GM12878 (cell line): ENCODE measurements around the gene IRF1. TPM values are rescaled to one million over a fixed set of nuclear protein-coding genes. Genes with fewer than 3 reads are reported as not detected.

Experiments
- HCFC1 ChIP-seq: fragments of 150-350 bp; IDR thresholded peaks from 2 replicates; pipeline ENCODE4 v1.6.1; 2014; ENCODE audit warnings: low read length
- ZSCAN29 ChIP-seq: fragments of 450-650 bp; IDR thresholded peaks from 2 replicates; pipeline ENCODE4 v1.6.1; 2017; ENCODE audit warnings: mild to moderate bottlenecking, moderate library complexity
- ZZZ3 ChIP-seq: IDR thresholded peaks from 2 replicates; pipeline ENCODE4 v1.6.1; 2011; ENCODE audit warnings: low read depth; ENCODE audit not compliant: control insufficient read depth, insufficient read length
- polyA plus RNA-seq, 11 experiments: library from polyadenylated mRNA; depleted of rRNA in 4 of 11; unstranded in 6 of 11; stranded (reverse) in 5 of 11; fragments of >200 nt; fragmentation: Nextera tagmentation in 4 of 11; fragmentation: Illumina TruSeq in 1 of 11; extraction: Ambion mirVana in 4 of 11; extraction: Trizol in 1 of 11; gene quantifications; 1 replicate in 1 of 11; 2 replicates in 10 of 11; pipeline versions ENCODE4 v1.2.1 to v1.2.3, GENCODE V29; 2011 to 2016; ENCODE audit warnings: inconsistent platforms in 2 of 11, missing spikeins in 2 of 11, low read depth in 1 of 11
- total RNA-seq, 4 experiments: library from RNA; depleted of rRNA in 3 of 4; stranded (reverse); fragments of >200 nt in 3 of 4; fragmentation: Illumina TruSeq in 1 of 4; extraction: Trizol in 1 of 4; gene quantifications; 2 replicates each; pipeline versions ENCODE4 v1.2.1 to v1.2.3, GENCODE V29; 2013 to 2021
- TF ChIP-seq, protein P1 (sequence below): fragments of 450-650 bp; IDR thresholded peaks from 2 replicates; pipeline ENCODE4 v1.6.1; 2016; ENCODE audit warnings: mild to moderate bottlenecking
- TF ChIP-seq, protein P2 (sequence below): fragments of 150-350 bp; IDR thresholded peaks from 2 replicates; pipeline ENCODE4 v1.6.1; 2016; ENCODE audit warnings: low read depth, low read length
- TF ChIP-seq, protein P3 (sequence below): fragments of 450-650 bp; IDR thresholded peaks from 2 replicates; pipeline ENCODE4 v1.6.1; 2017; ENCODE audit warnings: mild to moderate bottlenecking, moderate library complexity

IRF1 gene
- total and polyA plus RNA-seq, 10 of the 15 experiments (the other 5 are each of a cell fraction or from before 2014, with no cell fraction given), result 6.9 to 68.0 (median 49.6) TPM

GRCh38 chr5:132465059-132465707 is 25.4 kb downstream of the IRF1 start (continued):
- TF ChIP-seq, protein P1, sequence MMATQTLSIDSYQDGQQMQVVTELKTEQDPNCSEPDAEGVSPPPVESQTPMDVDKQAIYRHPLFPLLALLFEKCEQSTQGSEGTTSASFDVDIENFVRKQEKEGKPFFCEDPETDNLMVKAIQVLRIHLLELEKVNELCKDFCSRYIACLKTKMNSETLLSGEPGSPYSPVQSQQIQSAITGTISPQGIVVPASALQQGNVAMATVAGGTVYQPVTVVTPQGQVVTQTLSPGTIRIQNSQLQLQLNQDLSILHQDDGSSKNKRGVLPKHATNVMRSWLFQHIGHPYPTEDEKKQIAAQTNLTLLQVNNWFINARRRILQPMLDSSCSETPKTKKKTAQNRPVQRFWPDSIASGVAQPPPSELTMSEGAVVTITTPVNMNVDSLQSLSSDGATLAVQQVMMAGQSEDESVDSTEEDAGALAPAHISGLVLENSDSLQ, result no peak
- TF ChIP-seq ZZZ3 (no peak), HCFC1 (no peak), ZSCAN29 (no peak)
- TF ChIP-seq, protein P2, sequence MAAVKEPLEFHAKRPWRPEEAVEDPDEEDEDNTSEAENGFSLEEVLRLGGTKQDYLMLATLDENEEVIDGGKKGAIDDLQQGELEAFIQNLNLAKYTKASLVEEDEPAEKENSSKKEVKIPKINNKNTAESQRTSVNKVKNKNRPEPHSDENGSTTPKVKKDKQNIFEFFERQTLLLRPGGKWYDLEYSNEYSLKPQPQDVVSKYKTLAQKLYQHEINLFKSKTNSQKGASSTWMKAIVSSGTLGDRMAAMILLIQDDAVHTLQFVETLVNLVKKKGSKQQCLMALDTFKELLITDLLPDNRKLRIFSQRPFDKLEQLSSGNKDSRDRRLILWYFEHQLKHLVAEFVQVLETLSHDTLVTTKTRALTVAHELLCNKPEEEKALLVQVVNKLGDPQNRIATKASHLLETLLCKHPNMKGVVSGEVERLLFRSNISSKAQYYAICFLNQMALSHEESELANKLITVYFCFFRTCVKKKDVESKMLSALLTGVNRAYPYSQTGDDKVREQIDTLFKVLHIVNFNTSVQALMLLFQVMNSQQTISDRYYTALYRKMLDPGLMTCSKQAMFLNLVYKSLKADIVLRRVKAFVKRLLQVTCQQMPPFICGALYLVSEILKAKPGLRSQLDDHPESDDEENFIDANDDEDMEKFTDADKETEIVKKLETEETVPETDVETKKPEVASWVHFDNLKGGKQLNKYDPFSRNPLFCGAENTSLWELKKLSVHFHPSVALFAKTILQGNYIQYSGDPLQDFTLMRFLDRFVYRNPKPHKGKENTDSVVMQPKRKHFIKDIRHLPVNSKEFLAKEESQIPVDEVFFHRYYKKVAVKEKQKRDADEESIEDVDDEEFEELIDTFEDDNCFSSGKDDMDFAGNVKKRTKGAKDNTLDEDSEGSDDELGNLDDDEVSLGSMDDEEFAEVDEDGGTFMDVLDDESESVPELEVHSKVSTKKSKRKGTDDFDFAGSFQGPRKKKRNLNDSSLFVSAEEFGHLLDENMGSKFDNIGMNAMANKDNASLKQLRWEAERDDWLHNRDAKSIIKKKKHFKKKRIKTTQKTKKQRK, result no peak
- TF ChIP-seq, protein P3, sequence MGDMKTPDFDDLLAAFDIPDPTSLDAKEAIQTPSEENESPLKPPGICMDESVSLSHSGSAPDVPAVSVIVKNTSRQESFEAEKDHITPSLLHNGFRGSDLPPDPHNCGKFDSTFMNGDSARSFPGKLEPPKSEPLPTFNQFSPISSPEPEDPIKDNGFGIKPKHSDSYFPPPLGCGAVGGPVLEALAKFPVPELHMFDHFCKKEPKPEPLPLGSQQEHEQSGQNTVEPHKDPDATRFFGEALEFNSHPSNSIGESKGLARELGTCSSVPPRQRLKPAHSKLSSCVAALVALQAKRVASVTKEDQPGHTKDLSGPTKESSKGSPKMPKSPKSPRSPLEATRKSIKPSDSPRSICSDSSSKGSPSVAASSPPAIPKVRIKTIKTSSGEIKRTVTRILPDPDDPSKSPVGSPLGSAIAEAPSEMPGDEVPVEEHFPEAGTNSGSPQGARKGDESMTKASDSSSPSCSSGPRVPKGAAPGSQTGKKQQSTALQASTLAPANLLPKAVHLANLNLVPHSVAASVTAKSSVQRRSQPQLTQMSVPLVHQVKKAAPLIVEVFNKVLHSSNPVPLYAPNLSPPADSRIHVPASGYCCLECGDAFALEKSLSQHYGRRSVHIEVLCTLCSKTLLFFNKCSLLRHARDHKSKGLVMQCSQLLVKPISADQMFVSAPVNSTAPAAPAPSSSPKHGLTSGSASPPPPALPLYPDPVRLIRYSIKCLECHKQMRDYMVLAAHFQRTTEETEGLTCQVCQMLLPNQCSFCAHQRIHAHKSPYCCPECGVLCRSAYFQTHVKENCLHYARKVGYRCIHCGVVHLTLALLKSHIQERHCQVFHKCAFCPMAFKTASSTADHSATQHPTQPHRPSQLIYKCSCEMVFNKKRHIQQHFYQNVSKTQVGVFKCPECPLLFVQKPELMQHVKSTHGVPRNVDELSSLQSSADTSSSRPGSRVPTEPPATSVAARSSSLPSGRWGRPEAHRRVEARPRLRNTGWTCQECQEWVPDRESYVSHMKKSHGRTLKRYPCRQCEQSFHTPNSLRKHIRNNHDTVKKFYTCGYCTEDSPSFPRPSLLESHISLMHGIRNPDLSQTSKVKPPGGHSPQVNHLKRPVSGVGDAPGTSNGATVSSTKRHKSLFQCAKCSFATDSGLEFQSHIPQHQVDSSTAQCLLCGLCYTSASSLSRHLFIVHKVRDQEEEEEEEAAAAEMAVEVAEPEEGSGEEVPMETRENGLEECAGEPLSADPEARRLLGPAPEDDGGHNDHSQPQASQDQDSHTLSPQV, result no peak
